H1 (cell line): ENCODE results near the gene ATP1A3. TPM values are rescaled to one million over a fixed set of nuclear protein-coding genes. Genes with fewer than 3 reads are reported as not detected.

ENCODE experiments used
- CBX8 ChIP-seq: fragments of 300-800, 300-1000 bp; sonication (generic); IDR thresholded peaks from 2 replicates; pipeline ENCODE4 v1.7.1; 2016; ENCODE audit warnings: low read depth, low read length, borderline replicate concordance
- JUN ChIP-seq: IDR thresholded peaks from 2 replicates; pipeline ENCODE4 v1.6.1; 2011; ENCODE audit warnings: low read depth, mild to moderate bottlenecking, improper control_type of control experiment, low read length
- MAFK ChIP-seq: IDR thresholded peaks from 2 replicates; pipeline ENCODE4 v1.6.1; 2012; ENCODE audit warnings: low read depth, mild to moderate bottlenecking, improper control_type of control experiment, low read length
- polyA plus RNA-seq, 7 experiments: library from polyadenylated mRNA; depleted of rRNA in 3 of 7; stranded (reverse) in 5 of 7; unstranded in 2 of 7; fragments of >200 nt in 5 of 7; fragments of 200-250 nt in 2 of 7; gene quantifications; 1 replicate in 5 of 7; 2 replicates in 1 of 7; 4 replicates in 1 of 7; pipeline versions ENCODE4 v1.2.1 to v1.2.3, GENCODE V29; 2011 to 2013; ENCODE audit warnings: missing spikeins in 2 of 7, mixed read lengths in 2 of 7
- total RNA-seq: library from RNA; stranded (reverse); fragmentation: NEBNext Ultra II Directional; extraction: Animal tissue kit (Norgen Biotek cat#: 25700); gene quantifications from 2 replicates; pipeline ENCODE4 v1.2.1, GENCODE V29; 2021

The ATP1A3 gene
- total and polyA plus RNA-seq, 2 of the 8 experiments (the other 6 are each of a cell fraction or from before 2014, with no cell fraction given), result 11.1 to 41.2 TPM

- no peak for TF ChIP-seq JUN
- TF ChIP-seq CBX8, result no peak
- TF ChIP-seq MAFK, result no peak
Observed at GRCh38 chr19:42033413-42033812, 39.4 kb upstream of the ATP1A3 start (continued).
